Upper lobe of right lung (tissue), 1 donor: ENCODE results near the gene NELL2. TPM values are rescaled to one million over a fixed set of nuclear protein-coding genes. Genes with fewer than 3 reads are reported as not detected.

Source experiments
- ATAC-seq: fragments of 200-7000 bp; cut with Tn5 transposase; one replicate; pipeline ENCODE4 v1.9.1; 2020; ENCODE audit warnings: mild to moderate bottlenecking, moderate library complexity
- DNase-seq: peaks from one replicate; pipeline ENCODE4 v3.0.0-alpha.2; 2020
- H3K27ac ChIP-seq: fragments of 200-600 bp; one replicate; pipeline ENCODE4 v1.8.0; 2022
- H3K27me3 ChIP-seq: fragments of 200-600 bp; one replicate; pipeline ENCODE4 v1.8.0; 2022; ENCODE audit warnings: mild to moderate bottlenecking
- H3K36me3 ChIP-seq: fragments of 200-600 bp; one replicate; pipeline ENCODE4 v1.8.0; 2022
- H3K4me1 ChIP-seq: fragments of 200-600 bp; one replicate; pipeline ENCODE4 v1.8.0; 2022
- H3K4me3 ChIP-seq: fragments of 200-600 bp; one replicate; pipeline ENCODE4 v1.8.0; 2022; ENCODE audit warnings: mild to moderate bottlenecking
- H3K9me3 ChIP-seq: fragments of 200-600 bp; one replicate; pipeline ENCODE4 v1.8.0; 2022
- intact Hi-C: fragments of 100-400 bp; cut with DNase I; formaldehyde crosslinking; loops from one replicate; pipeline ENCODE4 v1.11.0; 2022
- total RNA-seq: library from RNA; stranded (reverse); fragmentation: NEBNext Ultra II Directional; extraction: Animal tissue kit (Norgen Biotek cat#: 25700); gene quantifications from one replicate; pipeline ENCODE4 v1.2.1, GENCODE V29; 2021
- TF ChIP-seq, protein P1 (sequence below): fragments of 200-600 bp; IDR thresholded peaks from one replicate; pipeline ENCODE4 v1.8.0; 2022; ENCODE audit warnings: antibody characterized with exemption
- donor health status: DM: no; HTN: yes; CAD: no; lungs with severe emphysema.

NELL2 gene
- total RNA-seq, 1 donor from 2014 or later: 1.6 TPM

DNA sequence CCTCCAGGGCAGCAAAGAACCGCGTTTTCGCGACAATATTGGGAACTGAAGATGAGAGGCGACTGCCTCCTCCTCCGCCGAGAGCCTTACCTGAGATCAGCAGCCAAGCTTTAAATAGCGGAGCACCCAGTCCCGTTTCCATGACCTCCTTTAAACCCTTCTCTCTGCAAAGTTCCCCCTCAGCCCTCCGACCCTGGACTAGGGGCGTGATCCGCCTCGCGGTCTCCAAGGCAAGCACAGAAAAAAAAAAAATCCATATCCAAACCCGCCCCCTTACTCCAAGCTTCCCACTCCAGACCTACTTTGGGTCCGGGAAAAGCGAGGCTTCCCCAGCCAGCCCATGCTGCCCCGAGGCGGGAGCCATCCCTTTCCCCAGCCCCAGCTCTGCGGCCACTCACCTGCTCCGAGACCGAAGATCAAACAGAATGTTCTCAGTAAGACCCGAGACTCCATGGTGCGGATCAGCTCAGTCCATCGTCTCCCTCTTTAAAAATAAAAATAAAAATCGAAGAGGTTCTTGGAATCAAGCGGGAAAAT, 630 bp downstream of the NELL2 start:
- Histone ChIP-seq H3K36me3 (no peaks in the 10 kb centered on the region), H3K4me3 (peak overlapping the region; percentile 54), H3K9me3 (no peaks in the 10 kb centered on the region), H3K27me3 (peaks cover 67% of the 10 kb centered on the region), H3K27ac (no peak overlapping the region), H3K4me1 (peaks cover 15% of the 10 kb centered on the region)
- DNase-seq (peak; percentile 48), ATAC-seq (peak; percentile 36)
- intact Hi-C loops: no loop called here
- TF ChIP-seq, protein P1, sequence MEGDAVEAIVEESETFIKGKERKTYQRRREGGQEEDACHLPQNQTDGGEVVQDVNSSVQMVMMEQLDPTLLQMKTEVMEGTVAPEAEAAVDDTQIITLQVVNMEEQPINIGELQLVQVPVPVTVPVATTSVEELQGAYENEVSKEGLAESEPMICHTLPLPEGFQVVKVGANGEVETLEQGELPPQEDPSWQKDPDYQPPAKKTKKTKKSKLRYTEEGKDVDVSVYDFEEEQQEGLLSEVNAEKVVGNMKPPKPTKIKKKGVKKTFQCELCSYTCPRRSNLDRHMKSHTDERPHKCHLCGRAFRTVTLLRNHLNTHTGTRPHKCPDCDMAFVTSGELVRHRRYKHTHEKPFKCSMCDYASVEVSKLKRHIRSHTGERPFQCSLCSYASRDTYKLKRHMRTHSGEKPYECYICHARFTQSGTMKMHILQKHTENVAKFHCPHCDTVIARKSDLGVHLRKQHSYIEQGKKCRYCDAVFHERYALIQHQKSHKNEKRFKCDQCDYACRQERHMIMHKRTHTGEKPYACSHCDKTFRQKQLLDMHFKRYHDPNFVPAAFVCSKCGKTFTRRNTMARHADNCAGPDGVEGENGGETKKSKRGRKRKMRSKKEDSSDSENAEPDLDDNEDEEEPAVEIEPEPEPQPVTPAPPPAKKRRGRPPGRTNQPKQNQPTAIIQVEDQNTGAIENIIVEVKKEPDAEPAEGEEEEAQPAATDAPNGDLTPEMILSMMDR: no peak

DNA sequence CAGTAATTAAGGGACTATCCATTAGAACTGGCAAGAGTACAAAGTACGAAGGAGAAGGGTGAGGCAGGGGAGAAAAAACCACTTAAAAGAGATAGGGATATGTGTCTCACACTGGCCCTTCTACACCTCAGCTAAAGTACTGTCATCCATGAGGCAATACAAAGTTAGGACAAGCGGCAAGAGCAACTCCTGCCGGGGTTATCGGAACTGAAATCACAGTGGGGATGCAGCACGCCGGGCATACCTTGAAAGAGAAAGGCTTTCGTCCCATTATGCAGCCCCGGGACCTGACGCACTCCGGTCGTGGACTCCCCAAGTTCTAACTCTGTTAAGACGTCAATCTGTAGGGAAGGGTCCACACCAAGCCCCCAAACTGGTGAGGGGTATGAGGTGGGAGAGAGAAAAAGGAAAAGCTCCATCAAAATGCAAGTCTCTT, 1.1 kb downstream of the NELL2 start:
- Histone ChIP-seq H3K4me1 (peaks cover 15% of the 10 kb centered on the region), H3K27me3 (peaks cover 67% of the 10 kb centered on the region), H3K27ac (no peak overlapping the region), H3K36me3 (no peaks in the 10 kb centered on the region), H3K9me3 (no peaks in the 10 kb centered on the region), H3K4me3 (peak overlapping the region; percentile 54)
- TF ChIP-seq, protein P1: no peak
- intact Hi-C loops: no loop called here
- ATAC-seq (peak; percentile 23), DNase-seq (no peak)

DNA sequence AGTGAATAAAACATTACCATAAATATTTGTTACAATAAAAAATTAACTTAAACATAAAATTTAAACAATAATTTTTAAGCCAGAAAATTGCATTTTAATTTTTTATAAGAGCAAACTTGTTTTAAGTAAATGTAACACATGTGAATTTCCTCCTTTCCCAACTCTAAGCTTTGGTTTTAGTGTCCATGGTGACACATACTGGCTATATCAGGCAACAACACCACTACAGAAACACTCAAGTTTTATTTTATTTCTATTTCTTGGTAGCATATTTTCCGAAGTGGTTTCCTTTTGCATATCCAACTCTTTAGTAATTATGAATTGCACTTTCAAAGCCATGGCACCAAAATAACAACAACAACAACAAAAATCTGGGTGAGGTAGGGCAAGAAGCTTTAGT, 2.2 kb downstream of the NELL2 start:
- Histone ChIP-seq H3K4me3 (no peak overlapping the region), H3K27me3 (peaks cover 67% of the 10 kb centered on the region)
- no peak for DNase-seq

DNA sequence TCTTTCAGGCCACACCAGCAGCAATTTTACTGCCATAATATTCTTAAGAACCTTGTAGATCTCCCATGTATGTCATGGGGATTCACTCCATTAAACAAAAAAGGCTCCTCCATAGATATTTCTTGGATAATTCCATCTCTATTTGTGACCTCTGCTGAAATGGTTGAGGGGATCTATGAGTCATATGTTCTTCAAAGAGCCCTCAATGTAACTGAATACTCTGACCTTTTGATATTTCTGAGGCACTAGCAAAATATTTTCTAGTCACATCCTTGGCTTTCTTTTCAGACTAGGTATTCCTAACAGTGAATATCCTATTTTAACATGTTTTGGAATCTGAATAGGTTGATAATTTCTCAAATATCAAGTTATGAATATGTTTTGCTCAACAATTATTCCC, 6.6 kb downstream of the NELL2 start:
- intact Hi-C loops: no loop called here

More for the DNA sequence above, 2.2 kb downstream of the NELL2 start:
- Histone ChIP-seq H3K9me3 (no peaks in the 10 kb centered on the region), H3K36me3 (no peaks in the 10 kb centered on the region), H3K4me1 (peaks cover 15% of the 10 kb centered on the region), H3K27ac (no peak overlapping the region)
- ATAC-seq: no peak
- intact Hi-C loops: no loop called here
- TF ChIP-seq, protein P1: no peak

GRCh38 chr12:44863867-44864266, 12.2 kb downstream of the NELL2 start:
- H3K9me3 ChIP-seq: peaks cover 6% of the 10 kb centered on the region
- no peak for DNase-seq
- intact Hi-C loops: no loop called here
- TF ChIP-seq, protein P1: no peak
- no peaks in the 10 kb centered on the region for H3K27me3 ChIP-seq
- H3K4me3 ChIP-seq: no peak overlapping the region
- H3K4me1 ChIP-seq: no peaks in the 10 kb centered on the region
- H3K27ac ChIP-seq: no peak overlapping the region
- ATAC-seq: no peak
- no peaks in the 10 kb centered on the region for H3K36me3 ChIP-seq

More for the DNA sequence above, 6.6 kb downstream of the NELL2 start:
- no peak overlapping the region for H3K27ac ChIP-seq
- H3K4me1 ChIP-seq: peaks cover under 1% of the 10 kb centered on the region
- DNase-seq (no peak), ATAC-seq (no peak)
- no peaks in the 10 kb centered on the region for H3K9me3 ChIP-seq
- no peak overlapping the region for H3K4me3 ChIP-seq
- H3K27me3 ChIP-seq: peaks cover 41% of the 10 kb centered on the region
- TF ChIP-seq, protein P1: no peak
- no peaks in the 10 kb centered on the region for H3K36me3 ChIP-seq
